HG03575 (cell line): ENCODE results near the gene EPHB2.

Experiments used
- ATAC-seq: cut with Tn5 transposase; IDR thresholded peaks from one replicate; pipeline ENCODE4 v1.9.1; 2021; ENCODE audit not compliant: unreplicated experiment, insufficient number of reproducible peaks, low FRiP score; ENCODE audit errors: extremely low read depth

The EPHB2 gene

GRCh38 chr1:22880174-22880601, 169.5 kb downstream of the EPHB2 start:
- no peak for ATAC-seq

DNA sequence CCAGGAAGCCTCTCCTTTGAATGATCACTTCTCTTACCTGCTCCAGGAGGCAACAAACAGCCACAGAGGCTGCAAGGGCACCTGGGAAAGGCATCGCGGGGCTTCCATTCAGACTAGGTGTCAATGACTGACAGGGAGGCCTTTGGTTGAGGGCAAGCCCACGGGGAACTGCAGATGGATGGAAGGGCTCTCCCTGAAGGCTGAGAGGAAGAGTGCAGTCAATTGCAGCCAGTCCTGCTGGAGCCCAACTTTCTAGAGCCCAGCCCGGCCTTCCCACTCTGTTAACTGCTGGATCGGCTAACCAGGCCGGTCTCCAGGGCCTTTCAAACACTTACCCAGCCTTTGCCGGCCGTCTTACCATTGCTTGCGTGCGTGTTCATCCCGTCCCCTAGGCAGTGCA, 172.8 kb downstream of the EPHB2 start:
- ATAC-seq = no peak

DNA sequence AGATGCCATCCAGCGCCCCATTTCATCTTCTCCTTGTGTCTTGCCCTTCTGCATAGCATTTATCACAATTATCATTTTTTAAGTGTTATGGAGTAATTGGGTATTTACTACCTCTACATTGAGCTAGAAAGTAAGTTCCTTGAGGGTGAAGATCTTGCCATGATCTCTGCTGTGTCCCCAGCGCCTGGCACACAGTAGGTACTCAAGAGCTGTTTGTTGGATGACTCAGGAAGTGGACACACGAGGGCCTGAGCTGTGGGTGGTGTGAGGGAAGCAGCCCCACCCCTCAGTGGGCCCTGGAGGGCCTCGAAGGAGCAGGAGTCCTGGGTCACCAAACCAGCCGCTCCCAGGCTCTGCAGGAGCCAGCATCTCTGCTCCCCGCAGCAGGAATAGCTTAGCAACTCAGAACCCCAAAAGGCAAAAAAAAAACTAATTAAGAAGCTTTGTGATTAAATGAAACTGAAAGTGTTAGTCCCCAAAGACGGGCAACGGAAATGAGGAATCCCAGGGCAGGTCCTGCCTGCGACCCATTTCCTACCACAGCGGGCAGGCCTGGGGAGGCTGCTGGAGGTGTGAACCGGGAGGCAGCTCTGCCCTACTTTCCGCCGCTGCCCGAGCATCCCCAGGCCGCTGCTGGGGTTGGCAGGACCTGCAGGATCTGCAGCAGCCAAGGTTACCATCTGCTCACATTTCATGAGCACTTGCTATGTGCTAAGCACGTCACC, 174.3 kb downstream of the EPHB2 start:
- no peak for ATAC-seq

DNA sequence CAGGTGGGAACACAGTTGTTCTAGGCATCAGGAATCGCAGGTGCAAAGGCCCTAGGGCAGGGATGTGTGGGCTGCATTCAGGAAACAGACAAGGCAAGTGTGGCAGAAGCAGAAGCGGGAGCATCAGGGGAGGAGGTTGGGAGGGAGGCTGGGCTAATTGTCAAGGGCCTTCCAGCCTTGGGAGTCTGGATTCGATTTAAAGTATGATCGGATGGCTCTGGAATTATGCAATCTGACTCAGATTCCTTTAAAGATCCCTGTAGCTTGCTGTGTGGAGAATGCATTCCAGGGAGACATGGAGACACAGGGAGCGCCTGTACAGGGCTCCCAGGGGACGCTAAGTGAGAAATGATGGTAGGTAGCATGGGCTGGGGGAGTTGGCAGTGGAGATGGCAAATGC, 175.6 kb downstream of the EPHB2 start:
- ATAC-seq = no peak

- ATAC-seq = no peak
Observed at GRCh38 chr1:22887491-22887890, 176.9 kb downstream of the EPHB2 start.

GRCh38 chr1:22888320-22889075, 177.9 kb downstream of the EPHB2 start:
- no peak for ATAC-seq

- no peak for ATAC-seq
Observed at GRCh38 chr1:22889213-22889827, 178.7 kb downstream of the EPHB2 start.

- no peak for ATAC-seq
Observed at GRCh38 chr1:22892789-22893188, 182.2 kb downstream of the EPHB2 start.

- no peak for ATAC-seq
Observed at GRCh38 chr1:22893292-22893691, 182.7 kb downstream of the EPHB2 start.

- ATAC-seq = no peak
Observed at GRCh38 chr1:22895357-22895756, 184.7 kb downstream of the EPHB2 start.

GRCh38 chr1:22896184-22896583, 185.5 kb downstream of the EPHB2 start:
- ATAC-seq = no peak

DNA sequence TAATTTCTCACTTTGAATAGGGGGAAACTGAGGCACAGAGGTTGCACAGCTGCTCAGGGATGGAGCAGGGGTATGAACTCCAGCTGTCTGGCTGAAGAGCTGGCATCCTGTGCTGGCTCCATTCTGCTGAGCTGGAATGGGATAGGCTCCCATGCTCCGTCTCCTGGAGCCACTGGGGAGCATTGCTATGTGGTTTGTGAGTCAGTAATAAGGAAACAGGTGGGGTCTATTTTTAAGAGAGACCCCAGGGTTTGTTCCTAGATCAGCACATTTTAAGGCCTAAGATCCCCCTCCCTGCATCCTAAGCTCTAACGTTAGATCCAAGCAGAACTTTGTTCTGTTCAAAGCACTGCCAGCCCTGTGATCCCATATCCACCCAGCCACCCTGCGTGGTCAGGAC, 189.8 kb downstream of the EPHB2 start:
- ATAC-seq = no peak

DNA sequence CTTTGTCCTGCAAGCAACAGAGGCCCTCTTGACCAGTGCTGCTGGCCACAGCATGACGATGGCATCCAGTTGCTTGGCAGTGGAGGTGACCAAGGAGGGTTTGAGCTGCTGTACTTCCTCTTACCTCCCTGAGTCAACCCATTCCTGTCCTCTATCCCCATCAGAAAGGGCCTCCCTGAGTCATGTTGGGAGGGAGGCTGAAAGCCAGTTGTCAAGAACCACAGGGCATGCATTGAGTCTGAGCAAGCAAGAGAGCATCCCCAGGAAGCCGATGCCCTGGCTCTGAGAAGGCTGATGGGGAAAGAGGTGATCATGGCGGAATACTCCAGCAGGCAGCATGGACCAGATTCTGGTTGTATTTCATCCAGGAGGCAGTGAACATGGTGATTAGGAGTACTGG, 192.5 kb downstream of the EPHB2 start:
- ATAC-seq = no peak

- no peak for ATAC-seq
Observed at GRCh38 chr1:22906968-22907367, 196.3 kb downstream of the EPHB2 start.

DNA sequence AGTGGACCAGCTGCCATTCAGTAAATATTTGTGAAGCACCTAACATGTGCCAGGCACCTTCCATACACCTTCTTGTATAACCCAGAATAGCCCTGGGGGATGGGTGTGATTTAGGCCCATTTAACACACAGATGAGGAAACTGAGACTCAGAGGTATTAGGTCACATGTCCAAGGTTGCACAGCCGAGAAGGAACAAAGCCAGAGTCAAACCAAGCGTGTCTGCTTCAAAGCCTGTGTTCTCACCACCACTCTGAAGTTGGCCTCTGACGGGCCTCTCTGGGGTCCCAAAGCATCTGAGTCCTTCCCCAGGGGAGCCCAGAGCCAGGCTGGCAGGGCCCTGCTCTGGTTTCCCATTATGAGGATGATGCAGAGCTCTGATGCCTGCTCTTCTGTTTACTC, 196.9 kb downstream of the EPHB2 start:
- no peak for ATAC-seq

DNA sequence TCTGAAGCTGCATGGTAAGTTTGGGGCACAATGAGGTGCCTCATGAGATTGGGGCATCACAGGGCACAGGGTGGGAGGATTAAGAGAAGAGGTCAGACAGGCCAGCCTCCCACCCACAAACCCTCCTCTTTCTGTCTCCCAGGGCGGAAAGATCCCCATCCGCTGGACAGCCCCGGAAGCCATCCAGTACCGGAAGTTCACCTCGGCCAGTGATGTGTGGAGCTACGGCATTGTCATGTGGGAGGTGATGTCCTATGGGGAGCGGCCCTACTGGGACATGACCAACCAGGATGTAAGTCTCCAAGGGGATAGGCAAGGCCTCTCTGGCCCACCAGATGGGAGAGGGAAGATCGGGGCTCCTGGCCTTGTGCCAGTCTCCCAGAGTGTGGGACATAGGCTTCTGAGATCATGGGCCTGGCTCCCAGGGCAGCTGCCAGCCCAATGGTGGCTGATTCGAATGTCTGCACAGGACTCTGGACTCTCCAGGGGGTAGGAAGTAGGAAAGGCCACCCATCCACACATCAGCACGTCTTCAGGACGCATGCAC, 198.3 kb downstream of the EPHB2 start:
- no peak for ATAC-seq

DNA sequence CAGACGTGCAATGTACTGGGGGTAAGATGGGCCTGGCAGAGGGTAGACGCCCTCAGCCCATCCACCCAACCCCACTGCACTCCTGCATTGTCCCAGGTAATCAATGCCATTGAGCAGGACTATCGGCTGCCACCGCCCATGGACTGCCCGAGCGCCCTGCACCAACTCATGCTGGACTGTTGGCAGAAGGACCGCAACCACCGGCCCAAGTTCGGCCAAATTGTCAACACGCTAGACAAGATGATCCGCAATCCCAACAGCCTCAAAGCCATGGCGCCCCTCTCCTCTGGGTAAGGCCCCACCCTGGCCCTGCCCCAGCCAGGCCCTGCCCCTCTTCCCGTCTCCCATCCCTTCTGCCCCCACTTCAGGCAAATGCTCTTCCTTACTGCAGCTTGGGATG, 199.6 kb downstream of the EPHB2 start:
- ATAC-seq = no peak

- no peak for ATAC-seq
Observed at GRCh38 chr1:22910986-22911651, 200.5 kb downstream of the EPHB2 start.

DNA sequence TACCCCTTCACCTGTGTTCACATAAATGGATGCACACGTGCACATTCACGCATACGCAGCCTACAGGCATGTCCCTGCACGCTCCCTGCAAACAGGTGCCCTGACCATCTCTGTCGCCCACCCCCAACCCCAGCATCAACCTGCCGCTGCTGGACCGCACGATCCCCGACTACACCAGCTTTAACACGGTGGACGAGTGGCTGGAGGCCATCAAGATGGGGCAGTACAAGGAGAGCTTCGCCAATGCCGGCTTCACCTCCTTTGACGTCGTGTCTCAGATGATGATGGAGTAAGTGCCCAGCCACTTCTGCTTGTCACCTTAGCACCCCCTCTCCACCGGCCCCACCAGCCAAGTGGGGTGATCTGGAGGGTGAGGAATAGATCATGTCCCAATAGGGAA, 201.7 kb downstream of the EPHB2 start:
- no peak for ATAC-seq
